ENCODE data around the gene IBA57. TPM values are rescaled to one million over a fixed set of nuclear protein-coding genes. Genes with fewer than 3 reads are reported as not detected.

Gene IBA57
- total and polyA plus RNA-seq, 2 of the 8 experiments (the other 6 are each of a cell fraction or from before 2014, with no cell fraction given) = 2.6 to 5.9 TPM

DNA sequence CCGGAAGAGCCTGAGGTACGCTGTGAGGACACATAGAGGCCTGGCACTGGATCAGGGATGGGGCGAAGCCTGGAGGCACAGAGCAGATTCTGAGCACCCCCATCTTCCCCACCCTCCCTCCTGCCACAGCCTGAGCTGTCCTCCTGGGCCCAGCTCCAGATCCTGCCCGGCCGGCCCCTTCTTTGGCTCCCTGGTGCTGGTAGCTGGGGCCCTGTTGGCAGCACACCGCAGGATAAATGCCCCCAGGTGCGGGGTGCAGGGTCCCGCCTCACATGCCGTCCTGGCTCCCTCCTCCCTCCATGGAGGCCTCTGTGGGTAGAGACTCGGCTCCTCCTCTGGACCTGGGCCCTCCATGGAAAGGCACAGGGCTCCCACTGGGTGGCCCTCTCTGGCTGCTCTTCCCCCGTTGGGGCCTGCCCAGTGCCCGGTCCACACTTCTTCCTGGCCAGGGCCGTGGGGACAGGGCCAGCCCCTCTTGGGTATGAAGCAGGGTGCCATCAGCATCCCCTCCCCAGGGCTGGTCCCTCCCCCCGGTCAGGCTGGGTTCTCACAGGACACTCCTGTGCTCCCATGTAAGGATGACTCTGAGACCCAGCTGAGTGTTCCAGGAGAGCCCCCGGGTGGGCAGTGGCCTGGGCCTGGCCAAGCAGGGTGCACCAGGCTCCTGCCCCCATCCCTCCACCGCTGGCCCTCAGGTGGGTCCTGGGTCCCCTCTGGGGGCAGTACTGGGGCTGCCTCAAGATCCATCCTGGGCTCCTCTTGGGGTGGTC is 41.2 kb downstream of the IBA57 start:
- no peak overlapping the region for H2BK5ac ChIP-seq (ENCODE audit: low read depth, low read length)
- TF ChIP-seq CTBP2 (IDR thresholded peaks at IDR 0.05; ENCODE audit: borderline replicate concordance, insufficient read depth, insufficient read length, low read length) (no peak), SRF (IDR thresholded peaks at IDR 0.05; ENCODE audit: low read depth, low read length) (no peak), JUN (IDR thresholded peaks at IDR 0.05; ENCODE audit: low read depth, low read length) (no peak), SP4 (IDR thresholded peaks at IDR 0.05; ENCODE audit: low read length) (no peak), CHD2 (IDR thresholded peaks at IDR 0.05; ENCODE audit: low read length) (no peak), TCF12 (IDR thresholded peaks at IDR 0.05; ENCODE audit: low read depth, low read length) (no peak), YY1 (IDR thresholded peaks at IDR 0.05; ENCODE audit: low read depth, low read length) (no peak), RBBP5 (IDR thresholded peaks at IDR 0.05; ENCODE audit: borderline replicate concordance, low read depth, low read length) (no peak), TAF1 (IDR thresholded peaks at IDR 0.05; ENCODE audit: low read depth, low read length) (no peak), SP1 (IDR thresholded peaks at IDR 0.05; ENCODE audit: low read depth, low read length) (no peak), GTF2F1 (IDR thresholded peaks at IDR 0.05; ENCODE audit: borderline replicate concordance, low read depth, low read length) (no peak), HDAC2 (IDR thresholded peaks at IDR 0.05; ENCODE audit: borderline replicate concordance in 1 of 2, low read depth in 2 of 2, low read length in 2 of 2) (no peak)
- no peak overlapping the region for H2BK15ac ChIP-seq (ENCODE audit: low read length)
- H3K14ac ChIP-seq (ENCODE audit: insufficient read length) = no peak overlapping the region
- POLR2A ChIA-PET (ENCODE audit: partially characterized antibody) = interaction anchor here (1.6 kb wide), 1 partner anchor 33 kb away, joined by 4 read pairs; no protein-coding TSS in a partner anchor
- H2BK120ac ChIP-seq (replicated peaks; ENCODE audit: low read depth, low read length) = no peak overlapping the region
- no peak overlapping the region for H3K27ac ChIP-seq (ENCODE audit: low read depth, low read length)
- peaks cover 0 to 25% (median 8%) of the 10 kb centered on the region in 4 experiments; a peak in 5 of 7 replicates for H3K27me3 ChIP-seq (replicated peaks in 1 of 4; ENCODE audit: control insufficient read depth in 3 of 4, extremely low read depth in 1 of 4, insufficient read depth in 3 of 4, low read length in 3 of 4)
- H4K91ac ChIP-seq (replicated peaks; ENCODE audit: insufficient read length, low read length) = no peak overlapping the region
- no peak overlapping the region for H3K56ac ChIP-seq (replicated peaks; ENCODE audit: insufficient read length, low read depth, low read length)
- no peaks in the 10 kb centered on the region for H3K79me1 ChIP-seq (ENCODE audit: low read depth, low read length)
- no peak overlapping the region for H2BK12ac ChIP-seq (ENCODE audit: low read depth, low read length)
- no peak overlapping the region for H2AFZ ChIP-seq (ENCODE audit: low read length)
- H3K23me2 ChIP-seq (ENCODE audit: low read depth, low read length) = no peaks in the 10 kb centered on the region
- H3K4ac ChIP-seq (replicated peaks; ENCODE audit: insufficient read length, low read depth, low read length) = no peak overlapping the region
- FAIRE-seq (no peak), DNase-seq (ENCODE audit: low read depth in 1 of 2, low spot score in 2 of 2) (no peak)
- no peak overlapping the region for H2AK5ac ChIP-seq (ENCODE audit: low read depth, low read length)
- no peak overlapping the region for H2BK20ac ChIP-seq (ENCODE audit: low read length)
- no peak overlapping the region for H3K9ac ChIP-seq (replicated peaks in 1 of 4; ENCODE audit: extremely low read depth in 1 of 4, low read depth in 3 of 4, low read length in 3 of 4)
- peaks cover 0 to 3% (median 0%) of the 10 kb centered on the region in 4 experiments; a peak in 2 of 7 replicates for H3K4me1 ChIP-seq (replicated peaks in 1 of 4; ENCODE audit: control insufficient read depth in 3 of 4, insufficient read depth in 4 of 4, low read length in 3 of 4)
- no peaks in the 10 kb centered on the region for H3K79me2 ChIP-seq (ENCODE audit: control insufficient read depth in 1 of 2, insufficient read depth in 2 of 2, low read length in 2 of 2)
- H4K8ac ChIP-seq (ENCODE audit: extremely low read depth, insufficient read depth, low read length) = no peak overlapping the region
- no peak overlapping the region for H3K18ac ChIP-seq (ENCODE audit: extremely low read depth, low read length)
- no peak overlapping the region for H4K5ac ChIP-seq (ENCODE audit: insufficient read length, low read depth, low read length)
- H3K23ac ChIP-seq (ENCODE audit: insufficient read length) = no peak overlapping the region
- H3K36me3 ChIP-seq (ENCODE audit: control insufficient read depth in 2 of 4, insufficient read depth in 4 of 4, low read length in 3 of 4) = no peaks in the 10 kb centered on the region
- no peak overlapping the region for H3K4me3 ChIP-seq (ENCODE audit: extremely low read depth in 1 of 4, insufficient read depth in 2 of 4, low read depth in 3 of 4, low read length in 4 of 4)
- peaks cover 2% of the 10 kb centered on the region in 2 experiments for H4K20me1 ChIP-seq (replicated peaks in 1 of 2; ENCODE audit: control insufficient read depth in 1 of 2, insufficient read depth in 2 of 2, low read length in 2 of 2)
- 81% methylated on average over 14 of the region's 16 CpGs; no CpG with 5 or more reads in 1 of the 2 experiments for WGBS, 2 experiments (ENCODE audit: extremely low coverage in 1 of 2, insufficient coverage in 1 of 2, insufficient read length in 1 of 2, insufficient replicate concordance in 2 of 2, low coverage in 1 of 2, low lambda C conversion rate in 2 of 2, missing lambda C conversion rate in 1 of 2)
- no peaks in the 10 kb centered on the region for H3K9me3 ChIP-seq (ENCODE audit: insufficient read depth in 2 of 2, low read depth in 1 of 2, low read length in 1 of 2)
- CTCF ChIA-PET (ENCODE audit: partially characterized antibody) = interaction anchor here (0.9 to 1.6 kb wide), 2 partner anchors 11 to 58 kb away, joined by 4 to 5 read pairs; no protein-coding TSS in a partner anchor
- no peak overlapping the region for H3K4me2 ChIP-seq (ENCODE audit: insufficient read depth in 1 of 2, low read depth in 2 of 2, low read length in 2 of 2)
